Measurements from ENCODE around the gene TAF6. TPM values are rescaled to one million over a fixed set of nuclear protein-coding genes. Genes with fewer than 3 reads are reported as not detected.

TAF6 gene
- polyA plus RNA-seq, 3 donors: 50.7 to 55.0 (median 54.9) TPM

DNA sequence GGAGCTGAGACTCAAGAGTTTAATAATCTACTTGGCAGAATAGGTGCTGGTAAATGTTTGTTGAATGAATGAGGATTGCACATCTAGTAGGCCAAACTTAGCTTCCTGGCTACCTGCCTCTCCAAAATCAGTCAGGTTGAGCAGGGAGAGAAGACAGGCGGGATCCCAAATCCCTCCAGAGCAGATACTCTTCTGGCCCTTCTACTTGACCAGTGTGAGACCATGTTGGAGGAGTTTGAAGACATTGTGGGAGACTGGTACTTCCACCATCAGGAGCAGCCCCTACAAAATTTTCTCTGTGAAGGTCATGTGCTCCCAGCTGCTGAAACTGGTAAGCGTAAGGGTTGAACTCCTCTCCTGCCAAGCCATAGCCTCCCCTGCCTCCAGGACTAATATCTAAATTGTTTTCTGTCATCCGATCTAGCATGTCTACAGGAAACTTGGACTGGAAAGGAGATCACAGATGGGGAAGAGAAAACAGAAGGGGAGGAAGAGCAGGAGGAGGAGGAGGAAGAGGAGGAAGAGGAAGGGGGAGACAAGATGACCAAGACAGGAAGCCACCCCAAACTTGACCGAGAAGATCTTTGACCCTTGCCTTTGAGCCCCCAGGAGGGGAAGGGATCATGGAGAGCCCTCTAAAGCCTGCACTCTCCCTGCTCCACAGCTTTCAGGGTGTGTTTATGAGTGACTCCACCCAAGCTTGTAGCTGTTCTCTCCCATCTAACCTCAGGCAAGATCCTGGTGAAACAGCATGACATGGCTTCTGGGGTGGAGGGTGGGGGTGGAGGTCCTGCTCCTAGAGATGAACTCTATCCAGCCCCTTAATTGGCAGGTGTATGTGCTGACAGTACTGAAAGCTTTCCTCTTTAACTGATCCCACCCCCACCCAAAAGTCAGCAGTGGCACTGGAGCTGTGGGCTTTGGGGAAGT lies 5.4 kb upstream of the TAF6 start:
- DNase-seq (ENCODE audit: low read depth in 3 of 3, low spot score in 2 of 3): no peak

DNA sequence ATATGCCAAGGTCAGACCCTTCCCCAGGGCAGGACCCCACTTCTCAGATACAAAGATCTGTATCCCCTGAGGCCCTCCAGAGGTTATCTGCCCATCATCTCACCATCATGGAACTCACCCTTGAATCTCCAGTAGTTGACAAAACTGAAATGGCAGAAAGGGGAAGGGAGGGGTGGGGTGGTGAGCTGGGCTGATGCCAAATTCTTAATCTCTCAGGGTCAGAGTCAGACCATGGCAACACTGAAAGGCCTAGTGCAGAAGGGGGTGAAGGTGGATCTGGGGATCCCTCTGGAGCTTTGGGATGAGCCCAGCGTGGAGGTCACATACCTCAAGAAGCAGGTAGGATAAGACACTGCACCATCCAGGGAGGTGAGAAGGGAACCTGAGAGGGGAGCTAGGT lies 3.4 kb upstream of the TAF6 start:
- DNase-seq (ENCODE audit: low read depth in 3 of 3, low spot score in 2 of 3): no peak

GRCh38 chr7:100122067-100122466 lies 2.9 kb upstream of the TAF6 start:
- no peak for DNase-seq (ENCODE audit: low read depth in 3 of 3, low spot score in 2 of 3)

- no peak for DNase-seq (ENCODE audit: low read depth in 3 of 3, low spot score in 2 of 3)
These were observed 1.5 kb upstream of the TAF6 start for GRCh38 chr7:100120733-100121036.

DNA sequence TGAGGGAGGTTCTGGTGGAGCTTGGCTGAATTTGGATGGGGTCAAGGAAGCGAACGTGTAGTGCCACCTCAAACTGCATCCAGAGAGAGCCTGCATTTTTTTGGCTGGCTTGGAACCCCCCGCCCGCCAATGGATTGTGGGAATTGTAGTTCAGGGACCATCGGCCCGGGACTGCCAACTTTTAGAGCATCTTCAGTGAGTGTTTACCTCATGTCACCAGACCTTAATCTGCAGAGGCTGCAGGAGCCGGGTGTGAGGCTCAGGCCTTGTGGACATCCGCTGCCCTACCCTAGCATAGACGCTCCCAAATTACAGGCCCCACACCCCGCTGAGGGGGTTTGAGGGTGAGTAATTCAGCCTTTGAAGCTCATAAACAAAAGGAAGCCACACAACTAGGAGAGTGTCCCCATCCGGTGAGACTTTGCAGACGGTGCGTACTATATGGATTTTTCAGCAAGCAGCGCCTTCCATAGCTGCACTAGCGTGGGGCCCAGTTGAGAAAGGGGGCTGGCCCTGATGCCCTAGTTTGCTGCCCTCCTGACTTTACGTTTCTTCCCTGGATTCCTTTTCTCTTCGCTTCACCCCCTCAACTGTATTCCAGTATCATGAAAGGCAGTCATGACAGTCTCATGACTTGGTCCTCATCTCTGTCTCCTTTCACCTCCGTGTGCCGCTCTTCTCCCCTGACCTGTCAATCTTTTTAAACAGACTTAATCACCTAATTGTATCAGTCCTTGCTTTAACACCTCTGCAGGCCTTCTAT lies 993 bp upstream of the TAF6 start:
- no peak for DNase-seq (ENCODE audit: low read depth in 3 of 3, low spot score in 2 of 3)

GRCh38 chr7:100118388-100119071 lies 628 bp downstream of the TAF6 start:
- DNase-seq (ENCODE audit: low read depth in 3 of 3, low spot score in 2 of 3): no peak

- DNase-seq (ENCODE audit: low read depth in 3 of 3, low spot score in 2 of 3): no peak
These were observed 4.1 kb downstream of the TAF6 start for GRCh38 chr7:100115026-100115425.

DNA sequence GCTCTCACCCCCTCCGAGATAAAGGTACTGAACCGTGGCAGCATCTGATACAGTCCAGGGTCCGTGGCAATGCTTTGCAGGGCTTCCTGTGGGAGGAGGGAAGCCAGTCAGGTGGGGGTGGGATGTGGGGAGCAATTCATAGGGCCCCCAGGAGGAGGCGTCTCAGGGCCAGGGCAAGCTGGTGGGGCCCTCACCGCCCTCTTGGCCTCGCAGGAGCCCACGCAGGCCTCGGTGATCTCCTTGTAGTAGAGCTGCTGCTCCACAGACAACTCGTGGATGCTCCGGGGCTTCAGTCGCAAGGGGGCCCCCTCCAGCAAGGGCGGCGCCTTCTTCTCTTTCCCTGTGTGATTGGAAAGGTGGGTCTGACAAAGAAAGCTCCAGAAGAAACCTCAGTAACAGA lies 7.2 kb downstream of the TAF6 start:
- DNase-seq (ENCODE audit: low read depth in 3 of 3, low spot score in 2 of 3): no peak

- DNase-seq (ENCODE audit: low read depth in 3 of 3, low spot score in 2 of 3): no peak
These were observed 8.0 kb downstream of the TAF6 start for GRCh38 chr7:100111156-100111555.

DNA sequence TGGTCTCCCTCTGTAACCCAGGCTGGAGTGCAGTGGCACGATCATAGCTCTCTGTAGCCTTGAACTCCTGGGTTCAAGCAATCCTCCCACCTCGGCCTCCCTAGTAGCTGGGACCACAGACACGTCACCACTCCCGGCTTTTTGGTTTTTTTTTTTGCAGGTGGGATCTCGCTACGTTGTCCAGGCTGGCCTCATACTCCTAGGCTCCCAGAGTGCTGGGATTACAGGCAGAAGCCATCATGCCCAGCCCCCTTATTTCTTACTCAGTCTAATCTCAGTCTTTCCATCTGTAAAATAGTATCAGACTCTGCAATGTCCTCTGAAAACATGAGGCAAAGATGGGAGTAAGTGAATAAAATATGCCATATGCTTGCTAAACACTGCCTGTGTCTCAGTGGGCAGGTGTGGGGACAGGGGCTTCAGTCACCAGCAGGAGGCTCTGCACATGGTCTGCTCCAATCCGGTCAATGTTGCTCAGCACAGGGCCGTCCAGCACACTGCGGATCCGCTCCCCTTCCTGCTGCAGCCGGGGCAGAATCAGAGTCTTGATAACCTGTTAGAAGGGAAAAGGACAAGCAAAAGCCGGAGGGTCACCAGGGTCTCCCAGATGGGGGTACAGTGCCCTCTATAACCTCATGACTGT lies 9.5 kb downstream of the TAF6 start:
- DNase-seq (ENCODE audit: low read depth in 3 of 3, low spot score in 2 of 3): no peak

GRCh38 chr7:100107890-100108289 lies 11.3 kb downstream of the TAF6 start:
- no peak for DNase-seq (ENCODE audit: low read depth in 3 of 3, low spot score in 2 of 3)

DNA sequence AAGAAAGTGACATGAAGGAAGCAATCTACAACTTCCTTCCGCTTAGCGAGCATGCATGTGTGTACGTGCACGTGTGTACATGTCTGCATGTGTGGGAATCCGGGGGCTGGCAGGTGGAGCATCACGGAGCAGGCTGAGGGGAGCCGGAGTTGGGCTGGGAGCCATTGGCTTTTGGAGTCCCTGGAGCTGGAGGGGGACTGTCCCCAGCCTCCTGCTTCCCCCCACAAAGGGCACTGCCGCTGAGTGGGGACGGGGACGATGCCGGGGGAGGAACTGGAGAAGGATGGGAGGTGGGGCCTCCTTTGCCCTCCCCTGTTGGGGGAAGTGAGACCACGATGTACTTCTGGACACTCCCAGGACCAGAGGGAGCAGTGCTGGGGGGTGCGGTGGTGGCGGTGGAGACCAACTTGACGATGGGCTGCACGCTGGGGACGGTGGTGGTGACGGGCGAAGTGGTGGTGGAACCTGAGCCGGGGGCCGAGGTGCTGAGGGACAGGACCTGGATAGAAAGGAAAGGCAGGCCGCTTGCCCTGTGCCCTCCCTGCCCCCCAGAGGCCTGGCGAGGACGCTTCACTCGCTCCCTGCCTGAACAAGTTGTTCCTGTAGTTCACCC lies 11.9 kb downstream of the TAF6 start:
- DNase-seq (ENCODE audit: low read depth in 3 of 3, low spot score in 2 of 3): no peak

DNA sequence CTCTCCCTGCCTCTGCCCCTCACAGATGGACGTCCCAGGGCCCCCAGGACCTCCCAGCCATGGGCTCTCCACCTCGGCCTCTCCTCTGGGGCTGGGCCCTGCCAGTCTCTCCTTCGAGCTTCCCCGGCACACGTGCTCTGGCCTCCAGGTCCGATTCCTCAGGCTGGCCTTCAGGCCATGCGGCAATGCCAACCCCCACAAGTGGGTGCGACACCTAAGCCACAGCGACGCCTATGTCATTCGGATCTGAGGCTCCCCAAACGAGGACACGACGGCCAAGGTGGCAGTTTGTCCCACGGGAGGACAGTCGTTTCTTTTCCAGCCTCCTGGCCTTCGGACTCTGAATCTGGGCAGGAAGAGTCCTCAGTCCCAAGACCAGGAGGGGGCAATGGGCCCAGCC lies 12.5 kb downstream of the TAF6 start:
- DNase-seq (ENCODE audit: low read depth in 3 of 3, low spot score in 2 of 3): no peak

- DNase-seq (ENCODE audit: low read depth in 3 of 3, low spot score in 2 of 3): no peak
These were observed 13.6 kb downstream of the TAF6 start for GRCh38 chr7:100105534-100105933.

DNA sequence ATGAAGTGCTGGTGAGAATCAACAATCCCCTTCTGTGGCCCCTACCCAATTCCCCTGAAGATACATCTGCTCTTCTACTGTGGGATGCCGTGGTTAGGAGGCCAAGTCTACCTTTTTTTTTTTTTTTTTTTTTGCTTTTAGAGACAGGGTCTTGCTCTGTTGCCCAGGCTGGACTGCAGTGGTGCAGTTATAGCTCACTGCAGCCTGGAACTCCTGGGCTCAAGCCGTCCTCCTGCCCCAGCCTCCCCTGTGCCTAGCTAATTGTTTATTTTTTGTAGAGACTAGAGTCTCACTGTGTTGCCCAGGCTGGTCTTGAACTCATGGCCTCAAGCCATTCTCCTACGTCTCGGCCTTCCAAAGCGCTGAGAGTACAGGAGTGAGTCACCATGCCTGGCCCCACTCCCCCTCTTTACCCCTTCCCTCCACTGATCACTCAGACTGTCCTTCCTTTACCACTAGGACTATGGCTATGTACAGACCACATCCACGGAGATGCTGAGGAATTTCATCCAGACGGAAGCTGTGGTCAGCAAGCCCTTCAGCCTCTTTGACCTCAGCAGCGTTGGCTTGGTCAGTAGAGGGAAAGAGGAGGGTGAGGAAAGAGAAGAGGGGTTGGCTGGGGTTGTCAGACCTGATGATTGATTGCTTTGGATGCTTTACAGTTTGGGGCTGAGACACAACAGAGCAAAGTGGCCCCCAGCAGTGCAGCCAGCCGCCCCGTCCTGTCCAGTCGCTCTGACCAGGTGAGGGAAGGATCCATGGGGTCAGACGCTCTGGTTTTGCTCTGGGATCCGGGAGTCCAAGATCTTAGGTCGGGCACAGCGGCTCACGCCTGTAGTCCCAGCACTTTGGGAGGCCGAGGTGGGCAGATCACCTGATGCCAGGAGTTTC lies 16.0 kb downstream of the TAF6 start:
- DNase-seq (ENCODE audit: low read depth in 3 of 3, low spot score in 2 of 3): no peak

DNA sequence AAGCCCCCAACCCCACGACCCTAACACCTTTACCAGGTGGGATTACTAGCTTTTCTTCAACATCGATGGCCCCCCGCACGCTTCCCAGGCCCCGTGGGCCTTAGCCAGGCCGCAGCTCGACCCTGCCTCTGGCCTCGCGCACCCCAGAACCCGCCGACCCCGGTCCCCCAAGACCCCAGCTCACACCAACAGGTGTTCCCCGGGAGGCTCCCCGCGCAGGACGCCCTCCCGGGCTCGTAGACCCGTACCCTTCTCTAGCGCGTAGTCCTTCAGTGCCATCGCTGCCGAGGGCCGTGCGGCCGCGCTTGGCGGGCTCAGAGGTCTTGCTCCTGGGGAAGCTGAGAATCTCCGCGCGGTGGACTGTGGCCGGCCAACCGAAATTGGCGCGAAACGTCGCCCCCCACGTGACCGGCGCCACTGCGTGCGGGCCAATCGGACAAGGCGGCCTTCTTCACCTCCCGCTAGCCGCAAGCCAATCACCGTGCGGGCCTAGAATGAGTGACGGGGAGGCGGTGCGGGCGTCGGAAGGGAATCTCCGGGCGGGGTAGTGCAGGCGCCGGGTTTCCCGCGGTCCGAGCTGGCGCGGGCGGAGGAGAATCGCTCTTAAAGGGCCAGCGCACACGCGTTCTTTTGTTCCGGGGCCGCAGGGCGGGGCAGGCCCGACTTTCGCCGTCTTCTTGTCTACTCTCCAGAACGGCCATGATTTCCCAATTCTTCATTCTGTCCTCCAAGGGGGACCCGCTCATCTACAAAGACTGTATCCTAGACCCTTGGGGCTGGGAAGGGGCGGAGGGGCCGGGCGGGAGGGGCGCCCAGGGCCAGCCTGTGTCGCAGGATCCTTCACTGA lies 17.9 kb downstream of the TAF6 start, which contains the start of the genes AP4M1 and MCM7:
Gene AP4M1, plus strand, starts transcription at position 628 of the 847 bp plus-strand sequence. Its CDS starts 72 bp downstream, at position 700.
Gene MCM7, minus strand, starts transcription at position 382 of the 847 bp plus-strand sequence. Its CDS starts 103 bp downstream, at position 279.
- DNase-seq (ENCODE audit: low read depth in 3 of 3, low spot score in 2 of 3): peak; percentile 86 to 95 (median 93)

DNA sequence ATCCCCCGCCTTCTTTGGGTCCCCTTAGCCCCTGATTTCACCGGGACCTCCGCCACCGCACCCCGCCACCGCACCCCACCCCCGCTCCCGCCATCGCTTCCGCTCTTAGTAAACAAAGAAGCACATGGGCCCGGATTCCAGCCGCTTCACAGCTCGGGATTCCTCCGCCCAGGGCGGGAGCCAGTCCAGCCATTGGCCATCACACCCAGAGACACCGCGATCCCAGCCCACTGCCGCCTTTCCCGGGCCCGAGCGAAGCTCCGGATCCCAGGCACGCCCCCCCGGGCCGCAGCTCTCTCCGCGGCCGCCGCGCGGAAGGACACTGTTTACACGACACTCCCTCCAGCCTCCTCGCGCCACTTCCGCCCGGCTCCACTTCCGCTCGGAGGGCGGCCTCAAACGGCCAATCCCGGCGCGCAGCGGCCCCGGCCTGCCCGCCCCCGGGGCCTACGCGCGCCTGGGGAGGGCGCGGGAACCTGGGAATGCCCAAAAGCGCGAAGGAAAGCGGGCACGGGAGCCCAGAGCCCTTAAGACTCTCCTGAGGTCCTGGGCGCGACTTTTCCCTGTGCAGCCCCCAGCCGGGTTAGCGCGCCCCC lies 18.6 kb downstream of the TAF6 start:
- DNase-seq (ENCODE audit: low read depth in 3 of 3, low spot score in 2 of 3): peak; percentile 84 to 95 (median 93)

DNA sequence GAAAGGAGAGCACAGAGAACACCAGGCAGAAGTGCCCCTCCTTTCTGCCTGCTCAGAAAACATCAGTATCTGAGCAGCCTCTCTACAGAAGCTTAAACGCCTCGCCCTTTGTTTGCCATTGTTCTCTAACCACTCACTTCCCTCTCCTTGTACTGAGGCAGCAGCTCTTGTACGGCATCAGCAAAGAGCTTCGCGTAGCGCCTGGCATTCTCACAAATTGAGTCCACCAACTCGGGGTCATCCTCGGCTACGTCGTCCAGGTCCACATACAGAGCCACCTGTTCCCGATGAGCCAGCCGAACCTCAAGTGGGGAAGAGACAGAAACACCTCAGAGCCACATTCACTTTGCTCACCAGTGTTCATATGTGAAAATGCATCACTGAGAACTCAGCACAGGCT lies 19.7 kb downstream of the TAF6 start:
- DNase-seq (ENCODE audit: low read depth in 3 of 3, low spot score in 2 of 3): no peak

All from right renal cortex interstitium (tissue), 3 donors.